ENCODE results near the gene PRKCE.

GRCh38 chr2:45765728-45766254 is 114.3 kb downstream of the PRKCE start:
- TF ChIP-seq GATA2 (IDR thresholded peaks at IDR 0.05; ENCODE audit: low read depth, low read length) (peak; percentile 95), GATA3 (IDR thresholded peaks at IDR 0.05; ENCODE audit: low read depth, low read length) (no peak)
